Measurements from ENCODE around the gene KLHL26. TPM values are rescaled to one million over a fixed set of nuclear protein-coding genes. Genes with fewer than 3 reads are reported as not detected.

Gene KLHL26
- total RNA-seq, 2 experiments from 2014 or later, result 13.7 to 19.0 TPM

DNA sequence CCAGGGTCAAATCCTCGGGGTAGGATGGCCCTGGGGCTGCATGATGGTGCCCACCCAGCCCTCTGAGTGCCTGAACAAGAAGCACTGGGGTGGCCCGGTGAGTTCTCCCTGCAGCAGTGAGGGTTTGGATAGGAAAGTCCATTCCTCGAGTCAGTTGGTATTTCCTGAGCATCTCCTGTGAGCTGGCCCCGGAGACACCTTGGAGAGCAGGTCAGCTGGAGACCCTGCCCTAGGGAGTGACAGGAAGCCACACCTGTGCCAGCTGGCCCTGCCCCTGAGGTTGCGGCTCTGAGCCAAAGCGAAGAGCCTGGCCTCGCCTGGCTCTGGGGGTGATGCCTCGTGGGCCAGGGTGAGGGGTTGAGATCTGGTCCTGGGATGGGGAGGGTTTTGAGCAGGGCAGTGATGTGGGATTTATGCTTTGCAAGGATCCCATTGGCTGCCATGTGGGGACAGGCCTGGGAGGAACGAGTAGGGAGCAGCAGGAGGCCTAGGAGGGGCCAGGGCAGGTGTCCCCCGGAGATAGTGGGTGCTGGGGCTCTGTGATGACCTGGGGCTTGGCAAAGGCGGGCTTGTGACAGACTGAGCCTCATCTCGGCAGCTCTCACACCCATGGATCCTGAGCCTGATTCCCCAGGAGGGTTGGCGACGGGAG, 62.7 kb downstream of the KLHL26 start:
- Histone ChIP-seq H3K4me1 (ENCODE audit: insufficient read depth, low read length) (peaks cover 43% of the 10 kb centered on the region), H3K9me3 (ENCODE audit: control insufficient read depth in 1 of 2, insufficient read depth in 1 of 2, low read length in 2 of 2) (no peaks in the 10 kb centered on the region), H3K27me3 (ENCODE audit: control insufficient read depth in 1 of 2, insufficient read depth in 2 of 2, low read length in 2 of 2) (no peaks in the 10 kb centered on the region), H3K27ac (ENCODE audit: low read depth in 1 of 2, low read length in 2 of 2) (peak overlapping the region; percentile 67 to 87), H3K4me3 (ENCODE audit: low read length) (peak overlapping the region; percentile 66), H3K36me3 (ENCODE audit: insufficient read depth, low read length) (no peaks in the 10 kb centered on the region)
- Mint-ChIP-seq H3K4me3 (peak overlapping the region; percentile 91), H3K27ac (peak overlapping the region; percentile 88), H3K36me3 (ENCODE audit: low read depth) (no peaks in the 10 kb centered on the region), H3K27me3 (no peaks in the 10 kb centered on the region), H3K9me3 (no peaks in the 10 kb centered on the region), H3K4me1 (ENCODE audit: low read depth) (peaks cover 42% of the 10 kb centered on the region)
- TF ChIP-seq, protein P1, sequence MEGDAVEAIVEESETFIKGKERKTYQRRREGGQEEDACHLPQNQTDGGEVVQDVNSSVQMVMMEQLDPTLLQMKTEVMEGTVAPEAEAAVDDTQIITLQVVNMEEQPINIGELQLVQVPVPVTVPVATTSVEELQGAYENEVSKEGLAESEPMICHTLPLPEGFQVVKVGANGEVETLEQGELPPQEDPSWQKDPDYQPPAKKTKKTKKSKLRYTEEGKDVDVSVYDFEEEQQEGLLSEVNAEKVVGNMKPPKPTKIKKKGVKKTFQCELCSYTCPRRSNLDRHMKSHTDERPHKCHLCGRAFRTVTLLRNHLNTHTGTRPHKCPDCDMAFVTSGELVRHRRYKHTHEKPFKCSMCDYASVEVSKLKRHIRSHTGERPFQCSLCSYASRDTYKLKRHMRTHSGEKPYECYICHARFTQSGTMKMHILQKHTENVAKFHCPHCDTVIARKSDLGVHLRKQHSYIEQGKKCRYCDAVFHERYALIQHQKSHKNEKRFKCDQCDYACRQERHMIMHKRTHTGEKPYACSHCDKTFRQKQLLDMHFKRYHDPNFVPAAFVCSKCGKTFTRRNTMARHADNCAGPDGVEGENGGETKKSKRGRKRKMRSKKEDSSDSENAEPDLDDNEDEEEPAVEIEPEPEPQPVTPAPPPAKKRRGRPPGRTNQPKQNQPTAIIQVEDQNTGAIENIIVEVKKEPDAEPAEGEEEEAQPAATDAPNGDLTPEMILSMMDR (IDR thresholded peaks at IDR 0.05), result no peak
- intact Hi-C loops (cut with DNase I, micrococcal nuclease), result loop anchor here (2.0 to 10.0 kb wide), 4 partner anchors 15 to 175 kb away; partner anchors contain the start of genes ELL (in 1 of the 2), KLHL26 (in 1 of the 2) and UPF1 (in 1 of the 2)
- POLR2A ChIA-PET, result interaction anchor here (0.7 to 2.4 kb wide), 6 partner anchors 16 to 418 kb away, joined by 3 to 14 read pairs (median 8); partner anchors contain the start of genes CRTC1, JUND, REX1BD and UPF1
- ATAC-seq (ENCODE audit: poor library complexity) (no peak), DNase-seq (peak in 1 of 14 experiments; percentile 19)
- CTCF ChIA-PET, result interaction anchor here (0.6 kb wide), 1 partner anchor 491 kb away, joined by 4 read pairs; no protein-coding TSS in a partner anchor

DNA sequence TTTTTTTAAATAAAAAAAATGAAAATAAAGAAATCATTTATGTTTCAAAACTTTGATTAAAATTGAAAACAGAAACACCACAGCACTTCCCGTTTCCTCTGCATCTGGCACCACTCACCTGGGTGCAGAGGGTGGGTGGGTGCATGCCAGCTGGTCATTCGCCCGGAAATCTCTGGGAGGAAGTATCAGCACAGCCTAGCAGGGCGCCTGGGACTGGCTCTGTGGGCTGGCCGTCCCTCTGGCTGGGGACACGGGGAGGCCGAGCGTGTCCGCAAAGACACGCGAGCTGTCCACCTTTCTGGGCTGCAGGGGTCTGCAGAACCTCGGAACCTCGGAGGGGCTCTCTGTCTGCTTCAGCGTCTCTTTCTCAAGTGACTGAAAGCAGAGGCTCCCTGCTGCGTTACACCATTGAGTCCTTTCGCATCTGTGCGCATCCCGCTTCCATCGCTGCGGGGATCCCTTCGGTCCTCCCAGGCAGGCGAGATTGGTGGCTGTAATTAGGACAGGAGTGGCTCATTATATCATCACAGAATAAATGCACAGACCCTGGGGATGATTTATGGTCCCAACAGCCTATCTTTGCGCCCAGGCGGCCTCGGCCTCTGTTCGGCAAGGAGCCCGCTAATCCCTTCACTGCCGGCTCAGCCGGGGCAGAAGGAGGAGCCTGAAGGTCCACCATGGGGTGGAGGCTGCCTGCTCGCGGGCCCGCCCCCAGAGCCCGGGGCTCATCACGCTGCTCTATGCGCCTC, 63.8 kb downstream of the KLHL26 start:
- Mint-ChIP-seq H3K9me3 (no peaks in the 10 kb centered on the region), H3K36me3 (ENCODE audit: low read depth) (no peaks in the 10 kb centered on the region), H3K4me1 (ENCODE audit: low read depth) (peaks cover 42% of the 10 kb centered on the region), H3K27ac (peak overlapping the region; percentile 88), H3K27me3 (no peaks in the 10 kb centered on the region), H3K4me3 (peak overlapping the region; percentile 91)
- Histone ChIP-seq H3K36me3 (ENCODE audit: insufficient read depth, low read length) (no peaks in the 10 kb centered on the region), H3K27ac (ENCODE audit: low read depth in 1 of 2, low read length in 2 of 2) (peak overlapping the region; percentile 59 to 87), H3K27me3 (ENCODE audit: control insufficient read depth in 1 of 2, insufficient read depth in 2 of 2, low read length in 2 of 2) (no peaks in the 10 kb centered on the region), H3K4me3 (ENCODE audit: low read length) (peak overlapping the region; percentile 66), H3K4me1 (ENCODE audit: insufficient read depth, low read length) (peaks cover 43% of the 10 kb centered on the region), H3K9me3 (ENCODE audit: control insufficient read depth in 1 of 2, insufficient read depth in 1 of 2, low read length in 2 of 2) (no peaks in the 10 kb centered on the region)
- DNase-seq (peak; percentile 59 to 81 (median 70)), ATAC-seq (ENCODE audit: poor library complexity) (peak; percentile 97)
- intact Hi-C loops (cut with DNase I, micrococcal nuclease), result loop anchor here (2.0 to 10.0 kb wide), 4 partner anchors 16 to 176 kb away; partner anchors contain the start of genes ELL (in 1 of the 2), KLHL26 (in 1 of the 2) and UPF1 (in 1 of the 2)
- CTCF ChIA-PET, result interaction anchor here (1.5 kb wide), 1 partner anchor 28 kb away, joined by 3 read pairs; no protein-coding TSS in a partner anchor
- POLR2A ChIA-PET, result interaction anchor here (0.7 to 2.4 kb wide), 10 partner anchors 16 to 419 kb away, joined by 3 to 14 read pairs (median 4); partner anchors contain the start of genes COPE, CRTC1, DDX49 and FKBP8
- TF ChIP-seq, protein P1 (IDR thresholded peaks at IDR 0.05), result no peak

DNA sequence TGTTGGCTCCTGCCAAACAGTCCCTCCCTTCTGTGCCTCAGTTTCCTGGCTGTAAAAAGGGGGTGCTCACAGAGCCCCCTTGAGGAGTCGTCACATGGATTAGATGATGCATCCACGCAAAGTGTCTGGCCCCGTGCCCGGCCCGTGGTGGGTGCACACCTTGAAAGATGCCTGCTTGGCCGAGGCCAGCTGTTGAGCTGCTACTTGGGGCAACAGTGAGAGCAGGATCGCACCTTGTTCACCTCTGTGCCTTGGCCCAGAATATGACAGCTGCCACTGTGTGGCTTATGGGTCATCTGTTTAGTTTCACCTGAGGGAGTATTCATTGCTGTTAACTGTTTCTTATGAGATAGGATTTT, 64.4 kb downstream of the KLHL26 start:
- intact Hi-C loops (cut with DNase I, micrococcal nuclease), result loop anchor here (2.0 to 10.0 kb wide), 4 partner anchors 16 to 176 kb away; partner anchors contain the start of genes ELL (in 1 of the 2), KLHL26 (in 1 of the 2) and UPF1 (in 1 of the 2)
- Histone ChIP-seq H3K36me3 (ENCODE audit: insufficient read depth, low read length) (no peaks in the 10 kb centered on the region), H3K27ac (ENCODE audit: low read depth in 1 of 2, low read length in 2 of 2) (peak overlapping the region; percentile 59 to 87), H3K27me3 (ENCODE audit: control insufficient read depth in 1 of 2, insufficient read depth in 2 of 2, low read length in 2 of 2) (no peaks in the 10 kb centered on the region), H3K9me3 (ENCODE audit: control insufficient read depth in 1 of 2, insufficient read depth in 1 of 2, low read length in 2 of 2) (no peaks in the 10 kb centered on the region), H3K4me3 (ENCODE audit: low read length) (peak overlapping the region; percentile 66), H3K4me1 (ENCODE audit: insufficient read depth, low read length) (peaks cover 43% of the 10 kb centered on the region)
- Mint-ChIP-seq H3K36me3 (ENCODE audit: low read depth) (no peaks in the 10 kb centered on the region), H3K4me3 (peak overlapping the region; percentile 91), H3K9me3 (no peaks in the 10 kb centered on the region), H3K27ac (peak overlapping the region; percentile 88), H3K4me1 (ENCODE audit: low read depth) (peaks cover 38% of the 10 kb centered on the region), H3K27me3 (no peaks in the 10 kb centered on the region)
- peak; percentile 22 for ATAC-seq (ENCODE audit: poor library complexity)
- ChIA-PET POLR2A (interaction anchor here (0.7 to 2.4 kb wide), 7 partner anchors 15 to 420 kb away, joined by 4 to 13 read pairs (median 5); partner anchors contain the start of genes COPE, DDX49, JUND and REX1BD), CTCF (interaction anchor here (1.5 kb wide), 1 partner anchor 29 kb away, joined by 3 read pairs; no protein-coding TSS in a partner anchor)
- DNase-seq, result no peak
- TF ChIP-seq, protein P1 (IDR thresholded peaks at IDR 0.05), result no peak
